Measurements from ENCODE around the gene WNT7B. TPM values are rescaled to one million over a fixed set of nuclear protein-coding genes. Genes with fewer than 3 reads are reported as not detected.

Gene WNT7B
- polyA plus RNA-seq, 1 donor, result 0.10 TPM

DNA sequence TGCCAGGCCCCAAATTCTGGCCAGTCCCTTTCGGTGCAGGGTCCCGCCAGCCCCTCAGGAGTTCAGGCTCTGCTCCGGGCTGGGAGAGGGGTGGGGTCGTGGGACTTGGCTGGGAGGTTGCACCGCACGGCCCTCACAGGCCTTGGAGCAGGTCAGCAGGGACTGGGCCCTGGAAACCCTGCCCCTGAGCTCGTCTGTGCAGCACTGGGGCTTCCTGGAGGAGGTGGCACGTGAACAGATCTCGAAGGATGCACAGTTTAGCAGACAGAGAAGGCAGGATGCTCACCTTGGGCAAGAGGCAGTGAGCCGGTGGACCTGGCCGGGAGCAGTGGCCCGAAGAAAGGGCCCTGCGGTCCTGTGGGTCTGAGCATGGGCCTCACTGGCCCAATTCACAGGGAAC lies 70.0 kb downstream of the WNT7B start:
- no peak for DNase-seq (ENCODE audit: low read depth)

DNA sequence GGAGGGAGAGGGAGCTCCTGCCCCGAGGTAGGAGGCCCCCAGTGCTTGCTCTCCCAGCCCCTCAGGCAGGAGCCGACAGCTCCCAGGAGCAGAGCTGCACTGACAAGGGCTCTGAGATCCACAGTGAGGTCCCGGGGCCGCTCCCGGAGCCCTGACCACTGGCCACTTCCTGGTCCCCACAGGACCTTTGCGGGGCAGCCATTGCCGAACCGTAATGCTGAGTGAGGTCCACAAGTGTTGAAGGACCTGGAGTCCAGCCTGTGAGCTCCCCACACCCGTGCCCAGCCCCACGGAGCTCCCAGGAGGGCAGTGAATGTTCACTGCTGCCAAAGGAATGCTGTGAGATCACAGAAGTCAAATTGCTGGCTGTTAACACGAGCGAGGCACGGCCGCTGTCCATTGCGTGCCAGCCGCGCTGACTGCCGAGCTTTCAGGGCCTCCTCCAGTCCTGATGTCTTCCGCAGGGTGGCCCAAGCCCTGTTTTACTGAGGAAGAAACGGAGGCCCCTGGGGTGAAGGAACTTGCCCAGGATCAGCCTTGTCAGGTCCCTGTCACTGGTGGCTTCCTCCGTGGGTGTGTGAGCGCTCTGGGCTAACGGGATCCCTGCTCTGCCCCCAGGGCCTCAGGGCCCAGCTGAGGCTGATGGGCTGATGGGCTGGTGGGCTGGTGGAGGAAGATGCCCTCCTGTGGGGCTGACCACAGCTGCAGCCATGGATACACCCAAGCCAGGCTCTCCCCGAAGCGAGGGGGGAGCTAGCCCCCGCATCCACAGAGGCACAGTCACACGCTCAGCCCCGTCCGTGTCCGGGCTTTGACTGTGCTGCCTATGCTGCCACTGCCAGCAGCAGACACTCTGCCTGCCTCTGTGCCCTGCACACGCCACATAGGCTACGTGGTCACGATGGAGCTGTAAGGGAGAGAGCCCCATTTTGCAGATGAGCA lies 70.8 kb downstream of the WNT7B start:
- no peak for DNase-seq (ENCODE audit: low read depth)

DNA sequence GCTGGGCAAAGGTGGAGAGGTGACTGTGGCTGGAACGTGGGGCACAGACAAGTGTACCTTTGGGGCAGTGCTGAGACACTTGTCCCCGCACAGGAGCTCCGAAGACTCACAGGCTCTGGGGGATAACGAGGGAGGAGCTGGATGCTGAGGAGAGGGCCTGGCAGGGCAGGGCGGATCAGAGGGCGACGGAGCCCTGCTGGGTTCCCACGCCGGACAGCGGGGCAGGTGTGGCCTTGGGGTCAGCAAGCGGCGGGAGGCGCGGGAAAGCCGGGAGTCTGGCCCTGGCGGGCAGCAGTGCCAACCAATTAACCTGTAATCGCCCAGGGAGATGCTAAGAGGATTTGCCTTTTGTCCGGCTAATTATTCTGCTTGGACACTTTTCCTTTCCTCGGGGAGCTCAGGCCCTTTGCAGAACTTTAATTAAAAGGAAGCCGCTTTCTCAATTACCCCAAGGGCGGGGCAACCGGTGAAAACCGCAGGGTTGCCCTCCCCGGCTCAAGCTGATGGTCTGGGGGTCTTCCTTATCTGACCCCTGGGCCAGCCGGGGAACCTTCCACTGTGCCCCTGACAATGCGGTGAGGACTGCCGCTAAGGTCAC lies 71.5 kb downstream of the WNT7B start:
- no peak for DNase-seq (ENCODE audit: low read depth)

GRCh38 chr22:45904236-45904635 lies 72.7 kb downstream of the WNT7B start:
- DNase-seq (ENCODE audit: low read depth), result no peak

GRCh38 chr22:45903355-45904135 lies 73.4 kb downstream of the WNT7B start:
- no peak for DNase-seq (ENCODE audit: low read depth)

DNA sequence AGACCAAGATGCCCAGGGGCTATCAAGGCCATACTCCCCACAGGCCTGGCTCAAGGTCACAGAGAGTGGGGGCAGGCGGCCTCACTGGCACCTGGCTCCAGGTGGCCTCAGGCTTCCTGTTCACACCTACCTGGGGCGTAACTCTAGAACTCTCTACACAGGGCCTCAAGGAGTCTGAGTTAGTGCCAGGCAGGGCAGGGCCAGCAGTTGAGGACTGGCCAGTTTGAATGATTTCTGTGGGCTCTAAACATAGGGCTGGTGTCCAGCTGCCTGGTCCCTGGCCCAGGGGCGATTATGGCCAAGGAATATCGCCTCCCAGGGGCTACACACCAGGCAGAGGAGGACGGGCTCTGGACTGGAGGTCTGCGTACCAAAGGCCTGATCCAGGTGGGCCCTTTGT lies 79.2 kb downstream of the WNT7B start:
- DNase-seq (ENCODE audit: low read depth), result no peak

DNA sequence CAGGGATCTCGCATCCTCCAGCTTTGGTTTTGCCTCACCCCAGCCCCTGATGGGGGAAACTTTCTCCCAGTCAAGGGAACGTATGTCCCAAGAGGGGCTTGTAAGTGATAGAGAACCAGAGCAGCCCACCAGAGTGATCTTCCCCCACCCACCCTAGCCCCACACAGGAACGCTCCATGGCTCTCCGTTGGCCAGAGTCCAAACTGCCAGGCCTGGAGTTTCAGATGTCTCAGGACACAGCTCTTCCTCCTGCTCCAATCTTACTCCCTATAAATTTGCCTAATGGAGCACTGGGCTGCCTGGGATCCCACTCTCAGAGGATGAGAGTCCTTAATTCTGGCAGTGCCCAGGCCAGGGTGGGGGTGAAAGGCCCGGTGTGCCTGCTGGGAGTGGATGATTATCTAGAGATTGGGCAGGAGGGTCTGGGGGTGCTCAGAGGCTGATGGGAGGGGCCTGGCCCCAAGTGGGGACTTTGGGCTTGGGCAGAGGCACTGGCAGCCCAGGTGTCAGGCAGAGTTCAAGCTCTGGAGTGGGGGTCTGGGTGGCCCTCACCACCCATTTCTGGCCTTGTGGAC lies 79.9 kb downstream of the WNT7B start:
- DNase-seq (ENCODE audit: low read depth), result no peak

GRCh38 chr22:45896153-45896951 lies 80.6 kb downstream of the WNT7B start:
- DNase-seq (ENCODE audit: low read depth), result no peak

DNA sequence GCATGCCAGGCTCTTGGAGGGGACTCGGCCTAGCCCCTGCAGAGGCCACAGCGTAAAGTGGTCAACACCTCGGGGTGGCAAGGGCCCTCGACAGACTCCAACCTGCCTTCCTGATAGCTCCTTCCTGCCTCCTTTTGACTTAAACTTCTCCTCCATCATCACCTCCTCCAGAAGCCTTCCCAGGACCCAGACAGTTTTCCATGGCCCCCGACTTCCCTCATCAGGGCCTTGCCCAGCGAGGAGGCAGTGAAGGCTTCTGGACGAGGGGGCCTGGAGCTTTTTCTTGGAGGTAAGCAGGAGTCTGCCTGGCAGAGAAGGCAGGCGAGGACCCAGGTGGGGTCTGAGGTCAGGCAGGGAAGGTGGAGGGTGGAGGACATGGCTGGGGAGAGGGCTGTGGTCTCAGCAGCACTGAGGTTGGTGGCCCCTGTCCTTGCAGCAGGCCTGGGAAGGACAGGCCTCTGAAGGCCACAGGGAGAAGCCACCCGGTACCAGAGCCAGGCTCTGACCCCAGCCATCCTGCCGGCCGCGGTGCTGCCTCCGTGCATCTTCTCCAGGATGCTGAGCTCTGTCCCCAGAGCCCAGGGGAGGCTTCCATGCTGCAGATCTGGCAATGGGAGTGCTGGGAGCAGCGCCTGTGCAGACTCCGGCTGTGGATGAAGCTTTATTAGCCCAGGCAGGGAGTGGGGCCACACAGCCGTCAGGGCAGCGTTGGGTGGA lies 81.4 kb downstream of the WNT7B start:
- no peak for DNase-seq (ENCODE audit: low read depth)

DNA sequence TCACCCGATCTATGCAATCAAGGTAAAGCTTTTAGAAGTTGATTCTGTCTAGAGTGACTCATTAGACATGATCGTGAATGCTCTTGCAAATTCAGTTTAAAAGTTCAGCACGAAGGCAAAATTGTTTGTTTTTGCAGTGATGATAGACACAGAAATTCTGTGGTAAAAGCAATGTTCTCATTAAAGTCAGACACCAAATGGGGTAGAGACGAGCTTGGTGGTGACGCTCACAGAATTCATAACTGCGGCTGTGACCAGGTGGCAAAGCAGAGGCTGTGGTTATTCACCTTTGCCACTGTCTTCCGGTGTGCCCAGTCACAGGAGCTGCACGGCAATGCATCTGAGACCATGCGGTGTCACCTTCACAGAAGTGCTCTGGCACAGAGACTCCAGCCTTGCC lies 83.4 kb downstream of the WNT7B start:
- DNase-seq (ENCODE audit: low read depth), result no peak

GRCh38 chr22:45892681-45893461 lies 84.1 kb downstream of the WNT7B start:
- no peak for DNase-seq (ENCODE audit: low read depth)

DNA sequence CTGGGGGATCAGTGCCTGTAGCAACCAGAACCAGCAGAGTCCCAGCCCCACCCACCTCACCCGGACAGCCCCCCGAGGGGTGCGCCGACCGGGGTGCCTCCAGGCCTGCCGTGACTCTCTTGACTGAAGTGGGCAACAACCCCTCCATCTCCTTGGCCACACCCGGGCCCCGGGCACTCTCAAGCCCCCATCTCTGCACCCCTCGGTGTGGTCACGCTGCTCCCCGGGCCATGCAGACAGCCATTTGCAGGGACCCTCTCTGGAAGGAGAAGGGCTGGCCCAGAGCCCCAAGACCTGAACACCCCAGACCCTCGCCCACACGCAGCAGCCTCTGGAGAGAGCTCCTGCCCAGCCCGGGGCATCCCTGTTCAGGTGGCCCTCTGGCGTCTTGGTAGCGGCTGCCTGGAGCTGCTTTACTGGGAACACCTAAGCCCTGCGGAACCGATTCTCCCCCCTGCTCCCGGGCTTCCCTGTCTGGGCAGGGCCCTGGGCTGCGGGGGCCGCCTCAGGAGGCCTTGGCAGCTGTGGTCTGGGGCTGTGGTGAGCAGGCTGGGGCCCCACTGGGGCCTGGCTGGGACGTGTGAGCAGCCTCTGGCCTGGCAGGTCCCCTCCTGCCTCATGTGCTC lies 84.9 kb downstream of the WNT7B start:
- no peak for DNase-seq (ENCODE audit: low read depth)

GRCh38 chr22:45891471-45891995 lies 85.4 kb downstream of the WNT7B start:
- DNase-seq (ENCODE audit: low read depth), result no peak

- DNase-seq (ENCODE audit: low read depth), result no peak
These were observed 85.9 kb downstream of the WNT7B start for GRCh38 chr22:45891021-45891421.

DNA sequence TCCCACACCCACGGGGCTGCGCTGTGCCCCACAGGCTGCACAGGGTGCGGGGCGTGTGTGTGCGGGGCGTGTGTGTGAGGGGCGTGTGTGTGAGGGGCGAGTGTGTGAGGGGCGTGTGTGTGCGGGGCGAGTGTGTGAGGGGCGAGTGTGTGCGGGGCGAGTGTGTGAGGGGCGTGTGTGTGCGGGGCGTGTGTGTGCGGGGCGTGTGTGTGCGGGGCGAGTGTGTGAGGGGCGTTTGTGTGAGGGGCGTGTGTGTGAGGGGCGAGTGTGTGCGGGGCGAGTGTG lies 86.7 kb downstream of the WNT7B start:
- no peak for DNase-seq (ENCODE audit: low read depth)

DNA sequence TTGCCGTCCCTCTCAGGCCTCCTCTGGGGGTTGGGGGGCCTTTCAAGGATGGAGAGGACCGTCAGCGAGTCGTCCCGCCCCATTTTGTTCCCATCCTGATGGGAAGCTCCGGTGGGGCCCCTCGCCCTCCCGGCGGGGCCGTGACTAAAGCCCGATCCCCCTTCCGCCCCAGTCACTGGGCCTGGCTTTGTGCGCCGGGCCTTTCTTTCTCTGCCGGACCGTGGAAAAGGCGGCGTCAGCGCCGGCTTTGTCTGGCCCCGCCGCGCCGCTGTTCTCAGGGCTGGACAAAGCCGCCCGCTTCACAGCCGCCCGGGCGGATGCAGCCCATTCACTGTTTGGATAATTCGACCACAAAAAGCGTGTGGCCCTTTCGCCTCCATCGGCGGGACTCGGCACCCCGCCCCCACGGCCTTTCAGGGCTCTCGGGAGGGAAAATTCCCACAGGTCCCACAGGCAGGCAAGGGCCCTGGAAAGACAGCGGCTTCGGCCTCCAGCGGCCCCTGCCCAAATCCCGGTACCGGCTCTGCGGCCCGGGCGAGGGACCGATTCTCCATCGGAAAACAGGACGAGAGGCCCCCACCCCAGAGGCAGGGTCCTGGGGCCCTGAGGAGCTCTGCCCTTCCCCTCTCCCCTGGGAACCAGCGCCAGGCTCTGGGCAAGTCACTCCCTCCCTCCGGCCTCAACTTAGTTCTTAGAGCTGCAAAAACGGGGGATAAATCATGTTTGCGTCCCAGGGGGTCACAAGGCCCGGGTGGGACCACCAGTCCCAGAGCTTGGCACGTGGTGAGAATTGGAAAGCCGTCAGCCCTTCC lies 87.2 kb downstream of the WNT7B start:
- DNase-seq (ENCODE audit: low read depth), result no peak

- no peak for DNase-seq (ENCODE audit: low read depth)
These were observed 87.8 kb downstream of the WNT7B start for GRCh38 chr22:45889093-45889538.
